Stimulated activated naive CD4-positive, alpha-beta T cell treated with Interleukin-2 at 50 U/mL for 16 hours (primary cell): Measurements from ENCODE around the gene CD53.
"Not testable (repeated sequence)": the region's sequence is repeated elsewhere in the genome, so short reads cannot be mapped to it uniquely, and the experiment has no call there.

Source experiments
- DNase-seq: peaks from one replicate; lab custom pipeline; 2025; lab: John Stamatoyannopoulos, UW

Gene CD53

GRCh38 chr1:110872745-110873720, at the start of gene CD53:
Gene CD53 (plus strand): TSS chr1:110873148. CDS start chr1:110891409, 18,261 bp downstream.
- peak; percentile 16 for DNase-seq

- DNase-seq = no peak
These were observed 48.8 kb upstream of the CD53 start for GRCh38 chr1:110824192-110824591.

GRCh38 chr1:110829955-110830553, 42.9 kb upstream of the CD53 start:
- DNase-seq = peak; percentile 2

- not testable (repeated sequence) for DNase-seq
These were observed 39.2 kb upstream of the CD53 start for GRCh38 chr1:110833779-110834178.

GRCh38 chr1:110846861-110847260, 26.1 kb upstream of the CD53 start:
- no peak for DNase-seq

GRCh38 chr1:110850145-110850544, 22.8 kb upstream of the CD53 start:
- DNase-seq = no peak

- no peak for DNase-seq
These were observed 22.3 kb upstream of the CD53 start for GRCh38 chr1:110850627-110851026.

GRCh38 chr1:110853135-110853534, 19.8 kb upstream of the CD53 start:
- no peak for DNase-seq

GRCh38 chr1:110856410-110856809, 16.5 kb upstream of the CD53 start:
- DNase-seq = no peak

GRCh38 chr1:110857964-110858948, 14.7 kb upstream of the CD53 start:
- DNase-seq = no peak

GRCh38 chr1:110859062-110859461, 13.9 kb upstream of the CD53 start:
- DNase-seq = no peak

GRCh38 chr1:110860174-110860573, 12.8 kb upstream of the CD53 start:
- DNase-seq = no peak

- DNase-seq = not testable (repeated sequence)
These were observed 12.3 kb upstream of the CD53 start for GRCh38 chr1:110860620-110861019.

GRCh38 chr1:110861942-110862341, 11.0 kb upstream of the CD53 start:
- DNase-seq = not testable (repeated sequence)

GRCh38 chr1:110864287-110864686, 8.7 kb upstream of the CD53 start:
- DNase-seq = no peak

GRCh38 chr1:110870721-110871388, 2.1 kb upstream of the CD53 start:
- DNase-seq = no peak

- no peak for DNase-seq
These were observed 593 bp upstream of the CD53 start for GRCh38 chr1:110872366-110872744.

- DNase-seq = no peak
These were observed 908 bp downstream of the CD53 start for GRCh38 chr1:110873856-110874255.

GRCh38 chr1:110874324-110875215, 1.6 kb downstream of the CD53 start:
- DNase-seq = no peak

GRCh38 chr1:110875216-110875731, 2.3 kb downstream of the CD53 start:
- peak; percentile 33 for DNase-seq
